SU-DHL-6 (cell line): ENCODE results near the gene DHX35.

ENCODE experiments used
- EZH2phosphoT487 ChIP-seq: fragments of 200-600 bp; sonication (generic), shearing (Covaris generic); conservative IDR thresholded peaks from 2 replicates; pipeline ENCODE4 v1.6.1; 2018; ENCODE audit warnings: mild to moderate bottlenecking, antibody characterized with exemption, low read length, moderate library complexity, mixed read lengths
- TF ChIP-seq, protein P1 (sequence below): fragments of 200-600 bp; sonication (generic); IDR thresholded peaks from one replicate; pipeline ENCODE4 v1.5.1; 2017; ENCODE audit warnings: antibody characterized with exemption, mild to moderate bottlenecking, low read length, moderate library complexity; ENCODE audit not compliant: insufficient read depth, poor library complexity, severe bottlenecking

GRCh38 chr20:38926142-38926933 is 35.8 kb upstream of the DHX35 start, which contains the start of gene FAM83D:
- TF ChIP-seq, protein P1, sequence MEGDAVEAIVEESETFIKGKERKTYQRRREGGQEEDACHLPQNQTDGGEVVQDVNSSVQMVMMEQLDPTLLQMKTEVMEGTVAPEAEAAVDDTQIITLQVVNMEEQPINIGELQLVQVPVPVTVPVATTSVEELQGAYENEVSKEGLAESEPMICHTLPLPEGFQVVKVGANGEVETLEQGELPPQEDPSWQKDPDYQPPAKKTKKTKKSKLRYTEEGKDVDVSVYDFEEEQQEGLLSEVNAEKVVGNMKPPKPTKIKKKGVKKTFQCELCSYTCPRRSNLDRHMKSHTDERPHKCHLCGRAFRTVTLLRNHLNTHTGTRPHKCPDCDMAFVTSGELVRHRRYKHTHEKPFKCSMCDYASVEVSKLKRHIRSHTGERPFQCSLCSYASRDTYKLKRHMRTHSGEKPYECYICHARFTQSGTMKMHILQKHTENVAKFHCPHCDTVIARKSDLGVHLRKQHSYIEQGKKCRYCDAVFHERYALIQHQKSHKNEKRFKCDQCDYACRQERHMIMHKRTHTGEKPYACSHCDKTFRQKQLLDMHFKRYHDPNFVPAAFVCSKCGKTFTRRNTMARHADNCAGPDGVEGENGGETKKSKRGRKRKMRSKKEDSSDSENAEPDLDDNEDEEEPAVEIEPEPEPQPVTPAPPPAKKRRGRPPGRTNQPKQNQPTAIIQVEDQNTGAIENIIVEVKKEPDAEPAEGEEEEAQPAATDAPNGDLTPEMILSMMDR, result no peak
- TF ChIP-seq EZH2phosphoT487, result no peak
